Ishikawa (cell line): ENCODE results near the gene CCNL1.

Experiments used
- CEBPB ChIP-seq: IDR thresholded peaks from 2 replicates; pipeline ENCODE4 v1.6.1; 2012
- CREB1 ChIP-seq: IDR thresholded peaks from 2 replicates; pipeline ENCODE4 v1.6.1; 2012; ENCODE audit warnings: low read depth
- EGR1 ChIP-seq: IDR thresholded peaks from 2 replicates; pipeline ENCODE4 v1.6.1; 2012
- EP300 ChIP-seq: IDR thresholded peaks from 2 replicates; pipeline ENCODE4 v1.6.1; 2012; ENCODE audit warnings: borderline replicate concordance
- FOXM1 ChIP-seq: IDR thresholded peaks from 2 replicates; pipeline ENCODE4 v1.6.1; 2012; ENCODE audit warnings: low read depth, borderline replicate concordance
- NFIC ChIP-seq: IDR thresholded peaks from 2 replicates; pipeline ENCODE4 v1.6.1; 2012
- RAD21 ChIP-seq: IDR thresholded peaks from 2 replicates; pipeline ENCODE4 v1.6.1; 2012; ENCODE audit warnings: low read depth
- REST ChIP-seq: IDR thresholded peaks from 2 replicates; pipeline ENCODE4 v1.6.1; 2012; ENCODE audit warnings: low read depth, mild to moderate bottlenecking
- TAF1 ChIP-seq: IDR thresholded peaks from 2 replicates; pipeline ENCODE4 v1.6.1; 2012; ENCODE audit warnings: low read depth, mild to moderate bottlenecking
- TCF12 ChIP-seq: IDR thresholded peaks from 2 replicates; pipeline ENCODE4 v1.6.1; 2012; ENCODE audit warnings: low read depth
- TEAD4 ChIP-seq: IDR thresholded peaks from 2 replicates; pipeline ENCODE4 v1.6.1; 2012
- YY1 ChIP-seq: IDR thresholded peaks from 2 replicates; pipeline ENCODE4 v1.6.1; 2012; ENCODE audit warnings: low read depth
- ZBTB7A ChIP-seq: IDR thresholded peaks from 2 replicates; pipeline ENCODE4 v1.6.1; 2012; ENCODE audit warnings: low read depth
- TF ChIP-seq, protein P1 (sequence below): IDR thresholded peaks from 2 replicates; pipeline ENCODE4 v1.6.1; 2012
- TF ChIP-seq, protein P2 (sequence below): IDR thresholded peaks from 2 replicates; pipeline ENCODE4 v1.6.1; 2012

The CCNL1 gene

GRCh38 chr3:157123621-157124020 is 36.3 kb downstream of the CCNL1 start:
- no peak for TF ChIP-seq EP300
- no peak for TF ChIP-seq FOXM1
- no peak for TF ChIP-seq TAF1

DNA sequence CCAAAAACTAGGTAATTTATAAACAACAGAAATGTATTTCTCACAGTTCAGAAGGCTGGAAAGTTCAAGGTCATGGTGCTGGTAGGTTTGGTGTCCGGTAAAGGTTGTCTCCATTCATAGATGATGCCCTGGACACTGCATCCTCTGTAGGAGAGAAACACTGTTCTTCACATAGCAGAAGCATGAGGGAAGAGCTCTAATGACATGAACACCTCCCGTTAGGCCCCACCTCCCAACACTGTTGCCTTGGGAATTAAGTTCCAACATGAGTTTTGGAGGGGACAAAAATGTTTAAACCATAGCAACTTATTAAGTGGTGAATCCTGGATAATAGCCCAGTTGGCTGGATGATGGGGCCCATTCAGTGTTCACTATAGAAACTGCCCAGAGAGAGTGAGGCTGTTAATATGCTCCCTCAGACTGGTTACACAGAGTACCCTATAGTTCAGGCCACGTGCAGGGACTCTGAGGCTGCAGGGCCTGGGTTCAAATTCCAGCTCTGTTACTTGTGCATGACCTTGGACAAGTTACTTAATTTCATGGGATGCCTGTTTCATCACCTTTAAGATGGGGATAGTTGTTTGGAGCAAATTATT is 37.0 kb downstream of the CCNL1 start:
- TF ChIP-seq, protein P1, sequence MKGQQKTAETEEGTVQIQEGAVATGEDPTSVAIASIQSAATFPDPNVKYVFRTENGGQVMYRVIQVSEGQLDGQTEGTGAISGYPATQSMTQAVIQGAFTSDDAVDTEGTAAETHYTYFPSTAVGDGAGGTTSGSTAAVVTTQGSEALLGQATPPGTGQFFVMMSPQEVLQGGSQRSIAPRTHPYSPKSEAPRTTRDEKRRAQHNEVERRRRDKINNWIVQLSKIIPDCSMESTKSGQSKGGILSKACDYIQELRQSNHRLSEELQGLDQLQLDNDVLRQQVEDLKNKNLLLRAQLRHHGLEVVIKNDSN, result no peak
- TF ChIP-seq NFIC (no peak), YY1 (no peak), ZBTB7A (no peak), CEBPB (no peak), TCF12 (no peak), RAD21 (no peak), TEAD4 (no peak), FOXM1 (no peak), REST (no peak), EGR1 (no peak), EP300 (no peak), TAF1 (no peak), CREB1 (no peak)
- TF ChIP-seq, protein P2, sequence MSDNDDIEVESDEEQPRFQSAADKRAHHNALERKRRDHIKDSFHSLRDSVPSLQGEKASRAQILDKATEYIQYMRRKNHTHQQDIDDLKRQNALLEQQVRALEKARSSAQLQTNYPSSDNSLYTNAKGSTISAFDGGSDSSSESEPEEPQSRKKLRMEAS, result no peak

DNA sequence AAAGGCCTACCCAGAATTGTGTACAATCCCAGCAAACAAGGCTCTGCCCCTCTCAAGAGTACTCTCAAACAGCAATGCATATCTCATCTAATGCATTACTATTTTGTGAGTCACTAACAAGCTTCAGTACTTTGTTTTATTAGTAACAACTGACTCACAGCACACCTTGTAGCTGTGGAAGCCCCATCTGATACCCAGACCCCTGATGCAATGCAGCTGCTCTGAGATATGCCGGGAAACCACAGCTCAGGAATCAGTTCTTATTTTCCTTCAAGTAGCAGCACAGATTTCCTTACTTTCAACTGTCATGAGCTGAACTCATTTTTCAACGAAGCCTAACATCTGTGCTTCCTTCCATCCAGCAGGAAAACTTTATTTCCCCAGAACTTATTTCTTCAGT is 37.8 kb downstream of the CCNL1 start:
- TF ChIP-seq ZBTB7A (no peak), CEBPB (no peak), CREB1 (no peak), FOXM1 (no peak), REST (no peak), TEAD4 (no peak)
- TF ChIP-seq, protein P2, result no peak

DNA sequence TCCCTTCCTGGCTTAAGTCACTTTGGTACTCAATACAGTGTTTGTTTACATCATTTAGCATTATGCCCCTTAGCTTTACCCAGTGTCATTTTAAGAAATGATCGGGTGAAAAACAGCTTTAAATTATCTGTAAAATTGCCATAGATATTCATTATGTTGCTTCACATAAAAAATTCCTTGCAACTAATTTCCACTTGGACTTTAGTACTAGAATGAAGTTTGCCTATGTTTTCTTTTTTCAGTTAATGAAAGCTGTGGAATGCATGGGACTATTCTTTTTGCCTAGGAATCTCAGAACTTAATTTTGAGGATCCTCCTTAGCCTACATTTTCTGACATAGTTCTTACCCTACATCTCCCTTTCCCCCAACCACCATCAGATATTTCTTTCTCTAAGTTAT is 38.4 kb downstream of the CCNL1 start:
- TF ChIP-seq EGR1 (no peak), RAD21 (no peak), YY1 (no peak), TCF12 (no peak), CEBPB (no peak), ZBTB7A (no peak), CREB1 (no peak), NFIC (no peak), TAF1 (no peak), FOXM1 (no peak), REST (no peak)
- TF ChIP-seq, protein P1, result no peak
- TF ChIP-seq, protein P2, result no peak
